Germinal center (tissue), 1 donor: Measurements from ENCODE around the gene FAM136A.
"Not testable (repeated sequence)": the region's sequence is repeated elsewhere in the genome, so short reads cannot be mapped to it uniquely, and the experiment has no call there.

Source experiments
- DNase-seq: peaks from one replicate; pipeline ENCODE4 v3.0.0; 2012; ENCODE audit warnings: mixed read lengths, low spot score

FAM136A gene

DNA sequence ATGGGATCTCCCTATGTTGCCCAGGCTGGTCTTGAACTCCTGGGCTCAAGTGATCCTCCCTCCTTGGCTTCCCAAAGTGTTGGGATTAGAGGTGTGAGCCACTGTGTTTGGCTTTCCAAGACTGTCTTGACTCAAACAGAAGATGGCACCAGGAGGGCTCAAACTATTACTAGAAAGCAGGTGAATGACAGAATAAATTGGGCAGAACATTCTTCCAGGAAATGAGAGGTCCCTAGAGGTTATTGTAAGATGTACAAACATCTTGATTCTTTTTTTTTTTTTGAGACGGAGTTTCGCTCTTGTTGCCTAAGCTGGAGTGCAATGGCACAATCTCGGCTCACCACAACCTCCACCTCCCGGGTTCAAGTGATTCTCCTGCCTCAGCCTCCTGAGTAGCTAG lies 4.0 kb downstream of the FAM136A start:
- DNase-seq = not testable (repeated sequence)

DNA sequence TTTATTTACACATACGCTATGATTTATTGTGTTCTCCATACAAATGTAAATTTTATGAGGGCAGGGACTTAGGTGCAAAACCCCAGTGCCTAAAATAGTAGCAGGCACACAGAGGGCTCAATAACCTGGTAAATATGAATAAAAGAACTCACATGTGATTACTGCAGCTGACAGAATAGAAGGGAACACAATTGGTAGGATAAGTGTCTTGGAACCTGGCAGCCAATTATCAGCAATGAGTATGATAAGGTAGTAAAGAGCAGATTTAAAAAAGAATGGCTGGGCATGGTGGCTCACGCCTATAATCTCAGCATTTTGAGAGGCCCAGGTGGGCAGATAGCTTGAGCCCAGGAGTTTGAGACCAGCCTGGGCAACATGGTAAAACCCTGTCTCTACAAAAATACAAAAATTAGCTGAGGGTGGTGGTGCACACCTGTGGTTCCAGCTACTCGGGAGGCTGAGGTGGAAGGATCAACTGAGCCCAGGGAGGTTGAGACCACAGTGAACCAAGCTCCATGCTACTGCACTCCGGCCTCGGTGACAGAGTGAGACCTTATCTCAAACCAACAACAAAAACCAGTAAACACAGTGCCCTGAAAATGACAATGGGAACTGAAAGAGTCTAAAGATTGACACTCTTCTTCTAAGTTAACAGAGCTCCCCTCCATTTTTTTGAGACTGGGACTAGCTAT lies 18.2 kb downstream of the FAM136A start:
- no peak for DNase-seq

DNA sequence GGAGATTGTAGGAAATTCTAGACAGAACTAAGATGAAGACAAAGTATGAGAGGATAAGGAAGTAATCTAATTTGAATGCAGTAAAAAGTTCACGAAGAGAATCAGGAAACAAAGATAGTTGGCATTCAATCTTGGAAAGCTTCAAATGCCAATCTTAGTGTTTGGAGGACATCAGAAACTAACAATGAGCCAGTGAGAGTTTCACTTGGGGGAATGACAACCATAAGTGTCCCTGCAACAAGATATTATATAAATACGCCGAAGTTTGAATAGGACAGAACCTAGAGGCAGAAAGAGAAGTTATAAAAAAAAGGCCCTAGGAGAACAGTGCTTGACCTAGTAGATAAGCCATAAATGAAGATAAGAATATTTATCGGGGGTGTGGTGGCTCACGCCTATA lies 19.4 kb downstream of the FAM136A start:
- no peak for DNase-seq

DNA sequence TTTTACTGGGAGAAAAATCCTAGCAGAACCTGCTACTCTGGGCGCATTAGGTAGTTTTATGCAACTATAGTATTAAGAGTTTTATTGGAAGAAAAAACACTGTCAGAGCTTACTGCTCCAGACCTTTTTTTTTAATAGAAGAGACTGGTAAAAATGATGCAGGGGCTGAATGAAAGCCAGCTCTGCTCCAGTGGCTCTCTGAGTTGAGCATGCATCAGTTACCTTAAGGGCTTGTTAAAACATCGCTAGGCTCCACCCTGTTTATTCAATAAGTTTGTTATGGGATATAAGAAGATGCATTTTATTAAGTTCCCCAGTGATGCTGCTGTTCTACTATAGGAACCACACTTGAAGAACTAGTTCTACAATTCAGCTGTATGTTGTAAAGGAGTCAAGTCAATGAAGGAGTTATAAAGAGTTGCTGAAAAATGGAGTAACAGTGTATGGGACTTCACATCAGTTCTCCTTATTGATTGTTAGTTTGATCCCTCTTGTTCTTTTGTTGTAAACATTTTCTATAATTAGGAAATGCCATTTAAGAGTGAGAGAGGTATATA lies 21.5 kb downstream of the FAM136A start:
- DNase-seq = no peak

DNA sequence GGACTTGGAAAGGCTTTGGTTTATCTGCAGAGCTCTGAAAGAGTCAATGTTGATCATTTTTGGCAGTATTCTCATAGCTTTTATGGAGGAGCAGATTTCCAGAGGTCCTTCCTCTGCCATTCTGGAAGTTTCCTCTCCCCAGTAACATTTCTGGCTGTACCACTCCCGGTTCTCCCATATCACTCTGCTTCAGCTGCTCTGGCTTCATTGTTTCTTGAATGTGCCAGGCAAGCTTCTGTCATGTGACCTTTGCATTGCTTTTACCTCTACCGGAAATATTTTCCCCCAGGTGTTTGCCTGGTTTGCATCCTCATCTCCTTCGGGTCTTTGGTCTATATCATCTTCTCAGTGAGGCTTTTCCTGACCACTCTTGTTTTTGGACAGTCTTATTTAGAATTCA lies 31.5 kb downstream of the FAM136A start:
- no peak for DNase-seq

- DNase-seq = not testable (repeated sequence)
Observed at GRCh38 chr2:70269422-70270302, 32.2 kb downstream of the FAM136A start.

GRCh38 chr2:70266925-70267324 lies 34.9 kb downstream of the FAM136A start:
- DNase-seq = not testable (repeated sequence)

- DNase-seq = no peak
Observed at GRCh38 chr2:70261501-70261900, 40.4 kb downstream of the FAM136A start.

DNA sequence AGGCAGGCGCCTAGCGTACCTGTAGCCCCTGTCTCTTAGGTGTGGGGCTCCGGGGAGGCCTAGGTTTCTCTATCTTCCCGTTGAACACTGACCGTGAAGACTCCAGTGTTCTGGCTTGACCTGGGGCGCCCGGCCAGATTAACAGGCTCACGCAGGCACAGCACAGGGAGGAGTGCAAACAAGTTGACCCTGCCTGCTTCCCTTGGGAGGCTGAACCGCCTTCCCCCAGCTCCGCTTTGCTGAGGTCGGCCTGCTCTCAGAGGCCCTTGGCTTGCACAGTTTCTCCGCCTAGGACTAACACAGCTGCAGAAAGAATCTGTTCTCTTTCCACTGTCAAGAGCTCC lies 43.4 kb downstream of the FAM136A start:
- no peak for DNase-seq

GRCh38 chr2:70255637-70256314 lies 46.1 kb downstream of the FAM136A start:
- DNase-seq = no peak

DNA sequence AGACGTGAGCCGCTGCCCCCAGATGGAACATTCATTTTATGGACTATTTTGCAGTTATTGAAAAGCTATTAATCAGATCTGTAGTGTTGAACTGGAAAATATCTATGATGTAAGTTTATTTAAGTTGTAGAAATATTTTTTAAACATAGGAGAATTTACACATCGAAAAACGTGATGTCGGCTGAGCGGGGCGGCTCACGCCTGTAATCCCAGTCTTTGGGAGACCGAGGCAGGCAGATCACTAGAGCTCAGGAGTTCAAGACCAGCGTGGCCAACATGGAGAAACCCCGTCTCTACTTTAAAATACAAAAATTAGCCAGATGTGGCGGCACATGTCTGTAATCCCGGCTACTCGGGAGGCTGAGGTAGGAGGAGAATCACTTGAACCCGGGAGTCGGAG lies 51.4 kb downstream of the FAM136A start:
- no peak for DNase-seq

- DNase-seq = peak; percentile 97
Observed at GRCh38 chr2:70248181-70248847, 53.6 kb downstream of the FAM136A start, which contains the start of gene TIA1. Gene TIA1 (minus strand): TSS chr2:70248628. CDS start chr2:70248430, 198 bp downstream.

DNA sequence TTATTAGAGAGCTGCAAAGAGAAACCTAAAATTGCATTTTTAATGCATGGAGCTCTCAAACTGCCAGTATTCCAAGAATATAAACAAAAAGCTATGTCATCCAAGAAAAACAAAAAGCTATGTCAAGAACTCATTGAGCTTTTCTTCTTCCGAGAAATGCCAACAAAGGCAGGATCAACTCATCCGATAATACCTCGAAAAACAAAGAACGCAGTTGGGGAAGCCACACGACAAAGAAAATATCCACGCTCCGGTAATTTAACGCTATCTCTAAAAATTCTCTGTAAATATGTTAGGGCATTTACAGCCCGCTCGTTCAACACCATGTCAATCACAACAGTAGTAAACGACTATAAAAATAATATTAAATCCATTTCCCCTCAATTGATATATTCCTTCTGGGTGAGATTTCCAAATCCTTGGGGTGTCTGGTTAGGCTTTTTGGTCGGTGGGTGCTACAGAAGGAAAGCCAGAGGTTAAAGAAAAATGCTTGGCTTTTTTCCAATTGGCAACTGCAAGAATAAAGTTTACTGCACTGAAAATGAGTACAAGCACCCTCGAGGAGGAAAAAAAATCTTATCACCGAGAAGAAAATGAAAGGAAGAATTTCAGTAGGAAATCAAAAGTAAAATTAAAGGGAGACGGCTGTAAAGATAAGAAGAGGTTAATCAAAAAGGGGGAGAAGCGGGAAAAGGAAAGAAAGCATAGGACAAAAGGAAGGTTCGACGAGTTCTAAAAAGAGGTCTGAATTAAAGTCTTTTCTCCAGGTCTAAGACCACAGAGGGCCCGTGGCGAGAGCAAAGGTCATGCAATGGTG lies 54.3 kb downstream of the FAM136A start:
- no peak for DNase-seq
